Spleen (tissue), 7 donors: ENCODE data around the gene LRRK1.

Source experiments
- CTCF ChIP-seq, 11 experiments: fragments of 200-600 bp in 7 of 11; fragments of 450-650 bp in 4 of 11; sonication (generic) in 4 of 11; IDR thresholded peaks in 8 of 11; conservative IDR thresholded peaks in 3 of 11; 1 replicate in 7 of 11; 2 replicates in 4 of 11; pipeline versions ENCODE4 v1.4.0 to v1.8.0; 2016 to 2021; ENCODE audit warnings: antibody characterized with exemption in 11 of 11, inconsistent platforms in 4 of 11, mild to moderate bottlenecking in 1 of 11
- POLR2A ChIP-seq, 3 donors: fragments of 450-650 bp; IDR thresholded peaks; one replicate each; pipeline ENCODE4 v1.5.1; 2017; ENCODE audit warnings: antibody characterized with exemption in 3 of 3, mild to moderate bottlenecking in 1 of 3
- POLR2AphosphoS5 ChIP-seq, 3 donors: sonication (generic); formaldehyde crosslinking; IDR thresholded peaks; one replicate each; pipeline ENCODE4 v1.5.1; 2017; ENCODE audit warnings: antibody characterized with exemption in 3 of 3
- donor health status: DM: no; HTN: no; CAD: no; lungs with moderate emphysema.
- donor health status: DM: no; HTN: no; CAD: no.
- donor health status: DM: no; HTN: no; CAD: no.

- TF ChIP-seq POLR2A (IDR thresholded peaks at IDR 0.05) (no peak), CTCF (IDR thresholded peaks at IDR 0.05 in 8 of 11, conservative IDR thresholded peaks at IDR 0.05 in 3 of 11) (no peak), POLR2AphosphoS5 (IDR thresholded peaks at IDR 0.05) (no peak)
Measured at GRCh38 chr15:101112336-101113113, 193.4 kb downstream of the LRRK1 start.
